K562 (cell line): ENCODE results near the gene TBC1D7. TPM values are rescaled to one million over a fixed set of nuclear protein-coding genes. Genes with fewer than 3 reads are reported as not detected.

Source experiments
- AFF4 ChIP-seq: sonication (generic); formaldehyde crosslinking; IDR thresholded peaks from 2 replicates; pipeline ENCODE4 v1.8.0; 2023; ENCODE audit warnings: mild to moderate bottlenecking, missing genetic modification reagents
- BRCA1 ChIP-seq, 2 experiments: fragments of 450-650 bp in 1 of 2; sonication (generic) in 1 of 2; formaldehyde crosslinking in 1 of 2; IDR thresholded peaks; 2 replicates each; pipeline versions ENCODE4 v1.5.0 to v1.6.1; 2017 to 2020; ENCODE audit warnings: mild to moderate bottlenecking in 1 of 2, missing genetic modification reagents in 1 of 2
- CHD2 ChIP-seq: IDR thresholded peaks from 2 replicates; pipeline ENCODE4 v1.6.1; 2011; ENCODE audit warnings: low read depth, low read length
- E2F1 ChIP-seq: sonication (generic); formaldehyde crosslinking; IDR thresholded peaks from 2 replicates; pipeline ENCODE4 v1.8.1; 2023; ENCODE audit warnings: mild to moderate bottlenecking, missing genetic modification reagents, moderate library complexity
- HDAC2 ChIP-seq: fragments of 450-650 bp; IDR thresholded peaks from 2 replicates; pipeline ENCODE4 v1.6.1; 2016; ENCODE audit warnings: mild to moderate bottlenecking
- MAFK ChIP-seq: IDR thresholded peaks from 2 replicates; pipeline ENCODE4 v1.6.1; 2011; ENCODE audit warnings: low read length, improper control_type of control experiment
- MAZ ChIP-seq, 2 experiments: fragments of 450-650 bp in 1 of 2; sonication (generic) in 1 of 2; formaldehyde crosslinking; IDR thresholded peaks in 1 of 2; conservative IDR thresholded peaks in 1 of 2; 2 replicates each; pipeline versions ENCODE4 v1.4.0 to v1.5.0; 2020; ENCODE audit warnings: mild to moderate bottlenecking in 1 of 2, missing genetic modification reagents in 1 of 2
- MYNN ChIP-seq, 2 experiments: sonication (generic); formaldehyde crosslinking in 1 of 2; IDR thresholded peaks; 2 replicates each; pipeline versions ENCODE4 v1.5.0 to v1.6.1; 2016 to 2020; ENCODE audit warnings: antibody characterized with exemption in 1 of 2, missing genetic modification reagents in 1 of 2
- NR1H2 ChIP-seq: sonication (generic); formaldehyde crosslinking; IDR thresholded peaks from 2 replicates; pipeline ENCODE4 v1.4.0; 2020; ENCODE audit warnings: mild to moderate bottlenecking, missing genetic modification reagents
- NR3C1 ChIP-seq: sonication (generic); formaldehyde crosslinking; IDR thresholded peaks from 2 replicates; pipeline ENCODE4 v1.8.1; 2022; ENCODE audit warnings: missing genetic modification reagents
- POLR2A ChIP-seq: fragments of 450-650 bp; conservative IDR thresholded peaks from 2 replicates; pipeline ENCODE4 v1.6.1; 2016
- PPARD ChIP-seq: fragments of 250-450 bp; sonication (Bioruptor Pico); IDR thresholded peaks from 2 replicates; pipeline ENCODE4 v1.8.0; 2022; ENCODE audit warnings: inconsistent platforms, mild to moderate bottlenecking, moderate library complexity
- RAD21 ChIP-seq, 2 experiments: fragments of 250-450 bp in 1 of 2; fragments of 450-650 bp in 1 of 2; sonication (Bioruptor Pico) in 1 of 2; formaldehyde crosslinking in 1 of 2; IDR thresholded peaks in 1 of 2; conservative IDR thresholded peaks in 1 of 2; 2 replicates each; pipeline versions ENCODE4 v1.4.0 to v1.8.0; 2020 to 2022; ENCODE audit warnings: mild to moderate bottlenecking in 2 of 2, moderate library complexity in 1 of 2
- SMAD3 ChIP-seq: fragments of 450-650 bp; formaldehyde crosslinking; conservative IDR thresholded peaks from 2 replicates; pipeline ENCODE4 v1.4.0; 2020; ENCODE audit warnings: mild to moderate bottlenecking
- ZBTB12 ChIP-seq: fragments of 250-450 bp; sonication (Bioruptor Pico); IDR thresholded peaks from 2 replicates; pipeline ENCODE4 v1.4.0; 2020
- ZFP91 ChIP-seq: sonication (generic); formaldehyde crosslinking; IDR thresholded peaks from 2 replicates; pipeline ENCODE4 v1.8.0; 2022; ENCODE audit warnings: mild to moderate bottlenecking, missing genetic modification reagents
- ZNF395 ChIP-seq: fragments of 200-800 bp; sonication (Bioruptor generic); IDR thresholded peaks from 2 replicates; pipeline ENCODE4 v1.6.1; 2017; ENCODE audit warnings: missing genetic modification characterization, missing compliant biosample characterization
- polyA plus RNA-seq, 8 experiments: library from polyadenylated mRNA; depleted of rRNA in 4 of 8; stranded (reverse) in 5 of 8; unstranded in 3 of 8; fragments of >200 nt; fragmentation: Nextera tagmentation in 2 of 8; fragmentation: Illumina TruSeq in 1 of 8; extraction: Ambion mirVana in 2 of 8; extraction: Trizol in 1 of 8; gene quantifications; 2 replicates each; pipeline versions ENCODE4 v1.2.1 to v1.2.3, GENCODE V29; 2011 to 2014; ENCODE audit warnings: inconsistent platforms in 1 of 8, missing spikeins in 1 of 8
- total RNA-seq, 7 experiments: library from RNA; depleted of rRNA in 6 of 7; stranded (reverse); fragments of >200 nt in 6 of 7; fragmentation: Illumina TruSeq in 2 of 7; extraction: Trizol in 2 of 7; gene quantifications; 2 replicates each; pipeline versions ENCODE4 v1.2.1 to v1.2.3, GENCODE V29; 2011 to 2021; ENCODE audit warnings: low replicate concordance in 1 of 7

Gene TBC1D7
- total and polyA plus RNA-seq, 9 of the 15 experiments (the other 6 are each of a cell fraction or from before 2014, with no cell fraction given): 49.4 to 107 (median 61.1) TPM

GRCh38 chr6:13328076-13328874 is at the start of gene TBC1D7 (continued):
- TF ChIP-seq ZNF395 (no peak), MYNN (IDR thresholded peaks at IDR 0.05) (0 out of 2 replicates have a peak, but pooled peaks have one; percentile 14), MYNN (CRISPR knock-in tag; IDR thresholded peaks at IDR 0.05) (no peak), MAZ (CRISPR knock-in tag; conservative IDR thresholded peaks at IDR 0.05 in 1 of 2, IDR thresholded peaks at IDR 0.05 in 1 of 2) (peak; percentile 30 to 50; a peak in 1 of 4 replicates), MAFK (no peak), HDAC2 (peak; percentile 32), BRCA1 (IDR thresholded peaks at IDR 0.05) (no peak), BRCA1 (CRISPR knock-in tag; IDR thresholded peaks at IDR 0.05) (no peak), CHD2 (peak; percentile 65), NR3C1 (CRISPR knock-in tag) (no peak), SMAD3 (CRISPR knock-in tag) (no peak), ZFP91 (no peak), ZBTB12 (peak; percentile 80), NR1H2 (CRISPR knock-in tag) (no peak), POLR2A (peak; percentile 93), AFF4 (peak; percentile 89; the same call in 1 of the 2 replicates), E2F1 (CRISPR knock-in tag) (0 out of 2 replicates have a peak, but pooled peaks have one; percentile 71), PPARD (CRISPR knock-in tag) (no peak), RAD21 (CRISPR knock-in tag; conservative IDR thresholded peaks at IDR 0.05 in 1 of 2, IDR thresholded peaks at IDR 0.05 in 1 of 2) (peak in 1 of 2 experiments; percentile 24; a peak in 3 of 4 replicates)
